HCT116 (cell line): ENCODE measurements around the gene VGF. TPM values are rescaled to one million over a fixed set of nuclear protein-coding genes. Genes with fewer than 3 reads are reported as not detected.

ENCODE experiments used
- ATAC-seq: fragments of 200-7000 bp; cut with Tn5 transposase; 2 replicates; pipeline ENCODE4 v1.9.1; 2020; ENCODE audit warnings: mild to moderate bottlenecking, moderate library complexity
- BruUV-seq: library from RNA; stranded (reverse); fragments of 400-500 nt; replicated peaks from 2 replicates; lab custom pipeline; 2021; lab: Mats Ljungman, UMichigan
- CTCF ChIA-PET: fragments of 300-600 bp; sonication (Branson Sonifier 250); formaldehyde crosslinking; loops from one replicate; lab custom pipeline; 2021; ENCODE audit warnings: antibody characterized with exemption; lab: Charles Lee
- POLR2A ChIA-PET: fragments of 300-600, 350-600 bp; sonication (Branson Sonifier 250); formaldehyde crosslinking; loops from one replicate; lab custom pipeline; 2021; ENCODE audit warnings: antibody characterized with exemption; lab: Charles Lee
- RAD21 ChIA-PET, 2 experiments: fragments of 300-600 bp; sonication (Branson Sonifier 250); formaldehyde crosslinking; loops; one replicate each; lab custom pipeline; 2023; ENCODE audit warnings: low total read pairs in 2 of 2; ENCODE audit not compliant: uncharacterized antibody in 2 of 2, unreplicated experiment in 2 of 2, low non-redundant PET in 1 of 2; lab: Charles Lee
- DNase-seq: peaks from one replicate; pipeline ENCODE4 v3.0.0-alpha.2; 2010; ENCODE audit warnings: low read depth, low spot score
- H2AFZ ChIP-seq: fragments of 200-600 bp; shearing (Covaris generic), sonication (generic); 2 replicates; pipeline ENCODE4 v1.6.1; 2017; ENCODE audit warnings: low read depth, mixed run types, mixed read lengths, antibody characterized with exemption, low read length; ENCODE audit not compliant: poor library complexity, severe bottlenecking
- H3K27ac ChIP-seq: 2 replicates; pipeline ENCODE4 v1.5.1; 2012; ENCODE audit warnings: low read depth, low read length
- H3K27me3 ChIP-seq: fragments of 200-600 bp; sonication (generic); 2 replicates; pipeline ENCODE4 v1.6.1; 2016; ENCODE audit warnings: mixed run types, low read length, mixed read lengths; ENCODE audit not compliant: insufficient read depth
- H3K36me3 ChIP-seq, 2 experiments: fragments of 200-500 bp in 1 of 2; fragments of 200-600 bp in 1 of 2; sonication (Bioruptor generic) in 1 of 2; sonication (generic) in 1 of 2; 2 replicates each; pipeline versions ENCODE4 v1.5.1 to v1.6.1; 2014 to 2016; ENCODE audit warnings: low read length in 2 of 2, inconsistent platforms in 1 of 2, mixed read lengths in 1 of 2, mixed run types in 1 of 2; ENCODE audit not compliant: insufficient read depth in 2 of 2, control insufficient read depth in 1 of 2
- H3K4me1 ChIP-seq, 2 experiments: fragments of 200-600 bp in 1 of 2; sonication (generic) in 1 of 2; 2 replicates each; pipeline versions ENCODE4 v1.5.1 to v1.6.1; 2012 to 2017; ENCODE audit warnings: low read length in 2 of 2, inconsistent platforms in 1 of 2, mild to moderate bottlenecking in 1 of 2, mixed read lengths in 1 of 2, mixed run types in 1 of 2, moderate library complexity in 1 of 2; ENCODE audit not compliant: insufficient read depth in 2 of 2, control insufficient read depth in 1 of 2
- H3K4me2 ChIP-seq: fragments of 200-600 bp; sonication (generic); 2 replicates; pipeline ENCODE4 v1.6.1; 2017; ENCODE audit warnings: mixed run types, low read length, mixed read lengths
- H3K4me3 ChIP-seq, 2 experiments: fragments of 200-600 bp in 1 of 2; sonication (generic) in 1 of 2; replicated peaks in 1 of 2; 2 replicates each; pipeline ENCODE4 v1.5.1; 2011 to 2016; ENCODE audit warnings: low read length in 2 of 2, control low read depth in 1 of 2, low read depth in 1 of 2, mild to moderate bottlenecking in 1 of 2, mixed read lengths in 1 of 2, mixed run types in 1 of 2
- H3K79me2 ChIP-seq: fragments of 200-600 bp; sonication (generic); 2 replicates; pipeline ENCODE4 v1.6.1; 2017; ENCODE audit warnings: mild to moderate bottlenecking, mixed run types, low read length, moderate library complexity, mixed read lengths; ENCODE audit not compliant: insufficient read depth
- H3K9ac ChIP-seq: fragments of 200-600 bp; sonication (generic); 2 replicates; pipeline ENCODE4 v1.6.1; 2016; ENCODE audit warnings: low read length, mixed read lengths
- H3K9me2 ChIP-seq: fragments of 200-600 bp; sonication (generic), shearing (Covaris generic); 2 replicates; pipeline ENCODE4 v1.6.1; 2017; ENCODE audit warnings: mixed run types, mild to moderate bottlenecking, moderate library complexity; ENCODE audit not compliant: insufficient read depth
- H3K9me3 ChIP-seq, 2 experiments: fragments of 200-500 bp in 1 of 2; fragments of 200-600 bp in 1 of 2; sonication (Bioruptor generic) in 1 of 2; sonication (generic) in 1 of 2; 2 replicates each; pipeline ENCODE4 v1.6.1; 2014 to 2017; ENCODE audit warnings: low read length in 2 of 2, mixed read lengths in 2 of 2, inconsistent platforms in 1 of 2, low read depth in 1 of 2, mild to moderate bottlenecking in 1 of 2, mixed run types in 1 of 2, moderate library complexity in 1 of 2; ENCODE audit not compliant: control insufficient read depth in 1 of 2, insufficient read depth in 1 of 2
- H4K20me1 ChIP-seq: fragments of 200-600 bp; sonication (generic), shearing (Covaris generic); 2 replicates; pipeline ENCODE4 v1.6.1; 2017; ENCODE audit warnings: mixed run types, mild to moderate bottlenecking, moderate library complexity; ENCODE audit not compliant: insufficient read depth
- CBX3 ChIP-seq: IDR thresholded peaks from 2 replicates; pipeline ENCODE4 v1.6.1; 2012; ENCODE audit warnings: low read depth
- CEBPB ChIP-seq: IDR thresholded peaks from 2 replicates; pipeline ENCODE4 v1.6.1; 2012; ENCODE audit warnings: low read depth
- EGR1 ChIP-seq: IDR thresholded peaks from 2 replicates; pipeline ENCODE4 v1.6.1; 2012; ENCODE audit warnings: low read depth
- EZH2 ChIP-seq: fragments of 200-600 bp; sonication (generic); IDR thresholded peaks from 2 replicates; pipeline ENCODE4 v1.6.1; 2017; ENCODE audit warnings: antibody characterized with exemption, mixed run types
- FOSL1 ChIP-seq: IDR thresholded peaks from 2 replicates; pipeline ENCODE4 v1.6.1; 2012; ENCODE audit warnings: low read depth
- RAD21 ChIP-seq: IDR thresholded peaks from 2 replicates; pipeline ENCODE4 v1.6.1; 2012; ENCODE audit warnings: low read depth, mild to moderate bottlenecking
- SIN3A ChIP-seq: IDR thresholded peaks from 2 replicates; pipeline ENCODE4 v1.6.1; 2012; ENCODE audit warnings: low read depth
- TCF7L2 ChIP-seq: IDR thresholded peaks from 2 replicates; pipeline ENCODE4 v1.7.0; 2011; ENCODE audit warnings: borderline replicate concordance, inconsistent platforms; ENCODE audit not compliant: insufficient read depth, insufficient read length; ENCODE audit errors: extremely low read depth
- YY1 ChIP-seq: IDR thresholded peaks from 2 replicates; pipeline ENCODE4 v1.6.1; 2011; ENCODE audit warnings: low read length, low read depth, moderate library complexity, mild to moderate bottlenecking; ENCODE audit not compliant: insufficient replicate concordance; ENCODE audit errors: extremely low read depth
- ZNF274 ChIP-seq: fragments of 200-500 bp; sonication (Bioruptor generic); IDR thresholded peaks from 2 replicates; pipeline ENCODE4 v1.6.1; 2014; ENCODE audit warnings: mild to moderate bottlenecking, low read depth, low read length, inconsistent platforms
- intact Hi-C: fragments of 100-400 bp; cut with micrococcal nuclease; formaldehyde crosslinking; loops from 2 replicates; pipeline ENCODE4 v1.10.0; 2022
- total RNA-seq: library from RNA; stranded (reverse); gene quantifications from one replicate; pipeline ENCODE4 v1.2.1, GENCODE V29; 2021; ENCODE audit not compliant: unreplicated experiment
- TF ChIP-seq, protein P1 (sequence below): IDR thresholded peaks from 2 replicates; pipeline ENCODE4 v1.6.1; 2012; ENCODE audit warnings: low read depth
- TF ChIP-seq, protein P2 (sequence below), 3 experiments: fragments of 200-600 bp in 1 of 3; sonication (generic) in 1 of 3; IDR thresholded peaks in 2 of 3; conservative IDR thresholded peaks in 1 of 3; 2 replicates each; pipeline ENCODE4 v1.5.1; 2012 to 2017; ENCODE audit warnings: low read depth in 2 of 3, low read length in 2 of 3, antibody characterized with exemption in 1 of 3, borderline replicate concordance in 1 of 3, control low read depth in 1 of 3, mild to moderate bottlenecking in 1 of 3, mixed read lengths in 1 of 3, mixed run types in 1 of 3, moderate library complexity in 1 of 3; ENCODE audit not compliant: insufficient read depth in 1 of 3
- TF ChIP-seq, protein P3 (sequence below): IDR thresholded peaks from 2 replicates; pipeline ENCODE4 v1.6.1; 2012
- TF ChIP-seq, protein P4 (sequence below): IDR thresholded peaks from 2 replicates; pipeline ENCODE4 v1.6.1; 2012

Gene VGF
- total RNA-seq, 1 experiment from 2014 or later = 43.2 TPM

- no peak for DNase-seq
- Histone ChIP-seq H3K27me3 (no peaks in the 10 kb centered on the region), H3K4me1 (peaks cover 34 to 70% of the 10 kb centered on the region in 2 experiments), H3K27ac (peak overlapping the region; percentile 37; the same call in 1 of the 2 replicates), H3K9me2 (no peaks in the 10 kb centered on the region), H3K9ac (peak overlapping the region; percentile 39)
- RAD21 ChIA-PET = no interaction called here
- no TSS peak for BruUV-seq
- TF ChIP-seq CEBPB = no peak
- no peak for TF ChIP-seq TCF7L2
- TF ChIP-seq YY1 = no peak
- no peak for TF ChIP-seq EGR1
- TF ChIP-seq, protein P1, sequence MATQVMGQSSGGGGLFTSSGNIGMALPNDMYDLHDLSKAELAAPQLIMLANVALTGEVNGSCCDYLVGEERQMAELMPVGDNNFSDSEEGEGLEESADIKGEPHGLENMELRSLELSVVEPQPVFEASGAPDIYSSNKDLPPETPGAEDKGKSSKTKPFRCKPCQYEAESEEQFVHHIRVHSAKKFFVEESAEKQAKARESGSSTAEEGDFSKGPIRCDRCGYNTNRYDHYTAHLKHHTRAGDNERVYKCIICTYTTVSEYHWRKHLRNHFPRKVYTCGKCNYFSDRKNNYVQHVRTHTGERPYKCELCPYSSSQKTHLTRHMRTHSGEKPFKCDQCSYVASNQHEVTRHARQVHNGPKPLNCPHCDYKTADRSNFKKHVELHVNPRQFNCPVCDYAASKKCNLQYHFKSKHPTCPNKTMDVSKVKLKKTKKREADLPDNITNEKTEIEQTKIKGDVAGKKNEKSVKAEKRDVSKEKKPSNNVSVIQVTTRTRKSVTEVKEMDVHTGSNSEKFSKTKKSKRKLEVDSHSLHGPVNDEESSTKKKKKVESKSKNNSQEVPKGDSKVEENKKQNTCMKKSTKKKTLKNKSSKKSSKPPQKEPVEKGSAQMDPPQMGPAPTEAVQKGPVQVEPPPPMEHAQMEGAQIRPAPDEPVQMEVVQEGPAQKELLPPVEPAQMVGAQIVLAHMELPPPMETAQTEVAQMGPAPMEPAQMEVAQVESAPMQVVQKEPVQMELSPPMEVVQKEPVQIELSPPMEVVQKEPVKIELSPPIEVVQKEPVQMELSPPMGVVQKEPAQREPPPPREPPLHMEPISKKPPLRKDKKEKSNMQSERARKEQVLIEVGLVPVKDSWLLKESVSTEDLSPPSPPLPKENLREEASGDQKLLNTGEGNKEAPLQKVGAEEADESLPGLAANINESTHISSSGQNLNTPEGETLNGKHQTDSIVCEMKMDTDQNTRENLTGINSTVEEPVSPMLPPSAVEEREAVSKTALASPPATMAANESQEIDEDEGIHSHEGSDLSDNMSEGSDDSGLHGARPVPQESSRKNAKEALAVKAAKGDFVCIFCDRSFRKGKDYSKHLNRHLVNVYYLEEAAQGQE = no peak
- TF ChIP-seq SIN3A = no peak
- TF ChIP-seq, protein P2, sequence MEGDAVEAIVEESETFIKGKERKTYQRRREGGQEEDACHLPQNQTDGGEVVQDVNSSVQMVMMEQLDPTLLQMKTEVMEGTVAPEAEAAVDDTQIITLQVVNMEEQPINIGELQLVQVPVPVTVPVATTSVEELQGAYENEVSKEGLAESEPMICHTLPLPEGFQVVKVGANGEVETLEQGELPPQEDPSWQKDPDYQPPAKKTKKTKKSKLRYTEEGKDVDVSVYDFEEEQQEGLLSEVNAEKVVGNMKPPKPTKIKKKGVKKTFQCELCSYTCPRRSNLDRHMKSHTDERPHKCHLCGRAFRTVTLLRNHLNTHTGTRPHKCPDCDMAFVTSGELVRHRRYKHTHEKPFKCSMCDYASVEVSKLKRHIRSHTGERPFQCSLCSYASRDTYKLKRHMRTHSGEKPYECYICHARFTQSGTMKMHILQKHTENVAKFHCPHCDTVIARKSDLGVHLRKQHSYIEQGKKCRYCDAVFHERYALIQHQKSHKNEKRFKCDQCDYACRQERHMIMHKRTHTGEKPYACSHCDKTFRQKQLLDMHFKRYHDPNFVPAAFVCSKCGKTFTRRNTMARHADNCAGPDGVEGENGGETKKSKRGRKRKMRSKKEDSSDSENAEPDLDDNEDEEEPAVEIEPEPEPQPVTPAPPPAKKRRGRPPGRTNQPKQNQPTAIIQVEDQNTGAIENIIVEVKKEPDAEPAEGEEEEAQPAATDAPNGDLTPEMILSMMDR (IDR thresholded peaks at IDR 0.05 in 2 of 3, conservative IDR thresholded peaks at IDR 0.05 in 1 of 3; ENCODE audit: borderline replicate concordance in 1 of 3, insufficient read depth in 1 of 3, low read depth in 2 of 3, low read length in 2 of 3) = no peak
- TF ChIP-seq ZNF274 = no peak
- TF ChIP-seq, protein P3, sequence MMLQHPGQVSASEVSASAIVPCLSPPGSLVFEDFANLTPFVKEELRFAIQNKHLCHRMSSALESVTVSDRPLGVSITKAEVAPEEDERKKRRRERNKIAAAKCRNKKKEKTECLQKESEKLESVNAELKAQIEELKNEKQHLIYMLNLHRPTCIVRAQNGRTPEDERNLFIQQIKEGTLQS = no peak
- no peak for TF ChIP-seq EZH2
- no peak for TF ChIP-seq CBX3
- TF ChIP-seq, protein P4, sequence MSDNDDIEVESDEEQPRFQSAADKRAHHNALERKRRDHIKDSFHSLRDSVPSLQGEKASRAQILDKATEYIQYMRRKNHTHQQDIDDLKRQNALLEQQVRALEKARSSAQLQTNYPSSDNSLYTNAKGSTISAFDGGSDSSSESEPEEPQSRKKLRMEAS = no peak
- no peak for TF ChIP-seq FOSL1
- no peak for TF ChIP-seq RAD21
- TF ChIP-seq, all 23 proteins: peak for 0
- Histone ChIP-seq H3K4me3 (0 out of 4 replicates have a peak overlapping the region, but pooled peaks of 1 of the 2 experiments have one; percentile 3), H3K9me3 (no peaks in the 10 kb centered on the region), H2AFZ (peak overlapping the region; percentile 79), H3K36me3 (no peaks in the 10 kb centered on the region), H3K4me2 (peak overlapping the region; percentile 49), H3K79me2 (no peaks in the 10 kb centered on the region), H4K20me1 (no peaks in the 10 kb centered on the region)
- ChIA-PET POLR2A (interaction anchor here (1.0 to 2.9 kb wide), 8 partner anchors 14 to 56 kb away, joined by 3 to 12 read pairs (median 5); partner anchors contain the start of genes SERPINE1, TRIM56 and VGF), CTCF (interaction anchor here (0.6 to 6.3 kb wide), 7 partner anchors 14 to 271 kb away, joined by 3 to 99 read pairs (median 4); partner anchors contain the start of gene SERPINE1)
- intact Hi-C loops = no loop called here
- no peak for ATAC-seq
Measured at GRCh38 chr7:101140746-101141382, 24.5 kb downstream of the VGF start.
